ENCODE measurements around the gene CITED4. TPM values are rescaled to one million over a fixed set of nuclear protein-coding genes. Genes with fewer than 3 reads are reported as not detected.

CITED4 gene
- total RNA-seq, 1 donor from 2014 or later = 4.7 TPM

GRCh38 chr1:40884055-40884795 lies 22.1 kb upstream of the CITED4 start:
- Histone ChIP-seq H3K4me3 (ENCODE audit: low read depth, low read length) (no peak overlapping the region), H3K36me3 (ENCODE audit: control insufficient read depth, insufficient read depth, low read length) (no peaks in the 10 kb centered on the region), H3K27me3 (ENCODE audit: control insufficient read depth, insufficient read depth, low read length) (no peaks in the 10 kb centered on the region)
- TF ChIP-seq CTCF (IDR thresholded peaks at IDR 0.05; ENCODE audit: insufficient read depth, low read length, severe bottlenecking) = no peak
- no peak for DNase-seq (ENCODE audit: low read depth)
- FAIRE-seq = no peak

- H3K27me3 ChIP-seq (ENCODE audit: control insufficient read depth, insufficient read depth, low read length) = no peaks in the 10 kb centered on the region
- no peak overlapping the region for H3K4me3 ChIP-seq (ENCODE audit: low read depth, low read length)
- FAIRE-seq (no peak), DNase-seq (ENCODE audit: low read depth) (peak; percentile 81)
- H3K36me3 ChIP-seq (ENCODE audit: control insufficient read depth, insufficient read depth, low read length) = no peaks in the 10 kb centered on the region
- TF ChIP-seq CTCF (IDR thresholded peaks at IDR 0.05; ENCODE audit: insufficient read depth, low read length, severe bottlenecking) = no peak
These were observed 18.8 kb upstream of the CITED4 start for GRCh38 chr1:40880813-40881549.

GRCh38 chr1:40879482-40880175 lies 17.5 kb upstream of the CITED4 start:
- H3K36me3 ChIP-seq (ENCODE audit: control insufficient read depth, insufficient read depth, low read length) = no peaks in the 10 kb centered on the region
- no peaks in the 10 kb centered on the region for H3K27me3 ChIP-seq (ENCODE audit: control insufficient read depth, insufficient read depth, low read length)
- no peak for TF ChIP-seq CTCF (IDR thresholded peaks at IDR 0.05; ENCODE audit: insufficient read depth, low read length, severe bottlenecking)
- no peak overlapping the region for H3K4me3 ChIP-seq (ENCODE audit: low read depth, low read length)
- no peak for DNase-seq (ENCODE audit: low read depth)
- no peak for FAIRE-seq

GRCh38 chr1:40878906-40879305 lies 16.7 kb upstream of the CITED4 start:
- Histone ChIP-seq H3K36me3 (ENCODE audit: control insufficient read depth, insufficient read depth, low read length) (no peaks in the 10 kb centered on the region), H3K4me3 (ENCODE audit: low read depth, low read length) (no peak overlapping the region), H3K27me3 (ENCODE audit: control insufficient read depth, insufficient read depth, low read length) (no peaks in the 10 kb centered on the region)
- DNase-seq (ENCODE audit: low read depth) (no peak), FAIRE-seq (no peak)
- TF ChIP-seq CTCF (IDR thresholded peaks at IDR 0.05; ENCODE audit: insufficient read depth, low read length, severe bottlenecking) = no peak

GRCh38 chr1:40877698-40878097 lies 15.5 kb upstream of the CITED4 start:
- Histone ChIP-seq H3K36me3 (ENCODE audit: control insufficient read depth, insufficient read depth, low read length) (no peaks in the 10 kb centered on the region), H3K4me3 (ENCODE audit: low read depth, low read length) (no peak overlapping the region), H3K27me3 (ENCODE audit: control insufficient read depth, insufficient read depth, low read length) (no peaks in the 10 kb centered on the region)
- DNase-seq (ENCODE audit: low read depth) (peak; percentile 80), FAIRE-seq (no peak)
- TF ChIP-seq CTCF (IDR thresholded peaks at IDR 0.05; ENCODE audit: insufficient read depth, low read length, severe bottlenecking) = no peak

Measured in bronchial epithelial cell (primary cell).